Vagina (tissue), 2 donors: ENCODE data around the gene ARMC9.

Experiments used
- CTCF ChIP-seq, 3 experiments: fragments of 450-650 bp in 2 of 3; fragments of 200-600 bp in 1 of 3; sonication (generic) in 1 of 3; IDR thresholded peaks; one replicate each; pipeline ENCODE4 v1.5.1; 2017 to 2019; ENCODE audit warnings: antibody characterized with exemption in 3 of 3, mild to moderate bottlenecking in 2 of 3, moderate library complexity in 2 of 3
- POLR2A ChIP-seq, 2 donors: fragments of 450-650 bp; IDR thresholded peaks; one replicate each; pipeline ENCODE4 v1.6.1; 2017; ENCODE audit warnings: antibody characterized with exemption in 2 of 2, mild to moderate bottlenecking in 2 of 2, moderate library complexity in 2 of 2

GRCh38 chr2:231203087-231203486, 4.7 kb downstream of the ARMC9 start:
- TF ChIP-seq POLR2A (IDR thresholded peaks at IDR 0.05) = no peak
- no peak for TF ChIP-seq CTCF (IDR thresholded peaks at IDR 0.05)
